ENCODE measurements around the gene ATF5.

The ATF5 gene

GRCh38 chr19:49926515-49926914 is 2.5 kb upstream of the ATF5 start:
- peak overlapping the region; percentile 99; the same call in 1 of the 2 replicates for H3K27ac ChIP-seq
- TF ChIP-seq, protein P1, sequence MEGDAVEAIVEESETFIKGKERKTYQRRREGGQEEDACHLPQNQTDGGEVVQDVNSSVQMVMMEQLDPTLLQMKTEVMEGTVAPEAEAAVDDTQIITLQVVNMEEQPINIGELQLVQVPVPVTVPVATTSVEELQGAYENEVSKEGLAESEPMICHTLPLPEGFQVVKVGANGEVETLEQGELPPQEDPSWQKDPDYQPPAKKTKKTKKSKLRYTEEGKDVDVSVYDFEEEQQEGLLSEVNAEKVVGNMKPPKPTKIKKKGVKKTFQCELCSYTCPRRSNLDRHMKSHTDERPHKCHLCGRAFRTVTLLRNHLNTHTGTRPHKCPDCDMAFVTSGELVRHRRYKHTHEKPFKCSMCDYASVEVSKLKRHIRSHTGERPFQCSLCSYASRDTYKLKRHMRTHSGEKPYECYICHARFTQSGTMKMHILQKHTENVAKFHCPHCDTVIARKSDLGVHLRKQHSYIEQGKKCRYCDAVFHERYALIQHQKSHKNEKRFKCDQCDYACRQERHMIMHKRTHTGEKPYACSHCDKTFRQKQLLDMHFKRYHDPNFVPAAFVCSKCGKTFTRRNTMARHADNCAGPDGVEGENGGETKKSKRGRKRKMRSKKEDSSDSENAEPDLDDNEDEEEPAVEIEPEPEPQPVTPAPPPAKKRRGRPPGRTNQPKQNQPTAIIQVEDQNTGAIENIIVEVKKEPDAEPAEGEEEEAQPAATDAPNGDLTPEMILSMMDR (conservative IDR thresholded peaks at IDR 0.05), result no peak

DNA sequence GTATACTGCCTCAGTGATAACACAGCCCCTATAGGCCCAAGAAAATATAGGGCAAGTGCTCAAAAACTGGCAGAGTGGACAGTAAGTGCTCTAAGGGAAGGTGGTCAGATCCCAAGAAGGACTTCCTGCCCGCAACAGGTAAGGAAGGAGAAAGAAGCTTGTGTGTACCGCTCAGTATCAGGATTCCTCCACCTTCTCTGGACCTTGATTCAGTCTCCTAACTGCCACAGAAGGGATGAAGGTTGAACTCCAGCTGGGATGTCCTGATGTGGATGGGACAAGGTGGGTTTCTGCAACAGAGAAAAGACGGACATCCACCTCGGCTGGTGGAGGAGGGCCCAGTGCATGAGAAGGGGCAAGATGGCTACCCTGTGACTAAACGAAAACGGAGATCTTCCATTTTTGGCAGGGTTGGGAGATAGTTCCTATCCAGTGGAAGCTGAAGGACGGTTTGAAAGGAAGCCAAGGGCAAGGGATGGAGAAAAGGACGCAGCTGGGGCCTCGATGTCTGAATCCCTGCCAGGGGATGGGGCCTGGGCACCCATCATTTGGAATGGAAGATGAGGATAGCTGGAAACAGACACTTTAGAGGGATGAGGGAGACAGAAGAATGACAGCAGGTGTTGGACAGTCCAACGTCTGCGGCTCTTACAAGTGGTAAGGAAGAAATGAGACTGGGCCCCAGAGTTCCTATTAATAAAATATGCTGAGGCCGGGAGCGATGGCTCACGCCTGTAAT is 1.3 kb upstream of the ATF5 start:
- peak overlapping the region; percentile 99 for H3K27ac ChIP-seq
- TF ChIP-seq, protein P1 (conservative IDR thresholded peaks at IDR 0.05), result no peak

GRCh38 chr19:49929611-49930482 is 842 bp downstream of the ATF5 start:
- peak overlapping the region; percentile 99 for H3K27ac ChIP-seq
- TF ChIP-seq, protein P1 (conservative IDR thresholded peaks at IDR 0.05), result no peak

DNA sequence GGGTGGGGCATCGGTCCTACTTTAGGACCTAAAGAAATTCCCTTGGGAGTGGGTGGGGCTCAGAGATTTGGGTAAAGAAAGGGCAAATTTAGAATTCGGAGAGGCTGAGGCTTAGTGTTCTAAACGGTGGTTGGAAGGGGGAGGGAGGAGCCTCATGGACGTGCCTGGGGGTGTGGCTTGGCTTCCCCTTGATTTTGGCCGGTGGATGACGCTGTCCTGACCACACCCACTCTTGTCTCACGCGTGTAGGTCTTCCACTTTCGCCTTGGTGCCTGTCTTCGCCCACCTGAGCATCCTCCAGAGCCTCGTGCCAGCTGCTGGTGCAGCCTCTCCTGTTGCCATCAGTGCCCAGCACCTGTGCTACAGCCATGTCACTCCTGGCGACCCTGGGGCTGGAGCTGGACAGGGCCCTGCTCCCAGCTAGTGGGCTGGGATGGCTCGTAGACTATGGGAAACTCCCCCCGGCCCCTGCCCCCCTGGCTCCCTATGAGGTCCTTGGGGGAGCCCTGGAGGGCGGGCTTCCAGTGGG is 1.5 kb downstream of the ATF5 start:
- TF ChIP-seq, protein P1 (conservative IDR thresholded peaks at IDR 0.05), result no peak
- peak overlapping the region; percentile 99 for H3K27ac ChIP-seq

- H3K27ac ChIP-seq, result no peak overlapping the region
- TF ChIP-seq, protein P1 (conservative IDR thresholded peaks at IDR 0.05), result no peak
These were observed 2.5 kb downstream of the ATF5 start for GRCh38 chr19:49931293-49932040.

- H3K27ac ChIP-seq, result no peak overlapping the region
These were observed 3.0 kb downstream of the ATF5 start for GRCh38 chr19:49932041-49932451.

More at GRCh38 chr19:49932041-49932451, 3.0 kb downstream of the ATF5 start:
- TF ChIP-seq, protein P1 (conservative IDR thresholded peaks at IDR 0.05), result no peak
